ENCODE data around the gene CBX4. TPM values are rescaled to one million over a fixed set of nuclear protein-coding genes. Genes with fewer than 3 reads are reported as not detected.

The CBX4 gene
- total and polyA plus RNA-seq, 3 experiments from 2014 or later = 9.8 to 12.2 (median 12.1) TPM

DNA sequence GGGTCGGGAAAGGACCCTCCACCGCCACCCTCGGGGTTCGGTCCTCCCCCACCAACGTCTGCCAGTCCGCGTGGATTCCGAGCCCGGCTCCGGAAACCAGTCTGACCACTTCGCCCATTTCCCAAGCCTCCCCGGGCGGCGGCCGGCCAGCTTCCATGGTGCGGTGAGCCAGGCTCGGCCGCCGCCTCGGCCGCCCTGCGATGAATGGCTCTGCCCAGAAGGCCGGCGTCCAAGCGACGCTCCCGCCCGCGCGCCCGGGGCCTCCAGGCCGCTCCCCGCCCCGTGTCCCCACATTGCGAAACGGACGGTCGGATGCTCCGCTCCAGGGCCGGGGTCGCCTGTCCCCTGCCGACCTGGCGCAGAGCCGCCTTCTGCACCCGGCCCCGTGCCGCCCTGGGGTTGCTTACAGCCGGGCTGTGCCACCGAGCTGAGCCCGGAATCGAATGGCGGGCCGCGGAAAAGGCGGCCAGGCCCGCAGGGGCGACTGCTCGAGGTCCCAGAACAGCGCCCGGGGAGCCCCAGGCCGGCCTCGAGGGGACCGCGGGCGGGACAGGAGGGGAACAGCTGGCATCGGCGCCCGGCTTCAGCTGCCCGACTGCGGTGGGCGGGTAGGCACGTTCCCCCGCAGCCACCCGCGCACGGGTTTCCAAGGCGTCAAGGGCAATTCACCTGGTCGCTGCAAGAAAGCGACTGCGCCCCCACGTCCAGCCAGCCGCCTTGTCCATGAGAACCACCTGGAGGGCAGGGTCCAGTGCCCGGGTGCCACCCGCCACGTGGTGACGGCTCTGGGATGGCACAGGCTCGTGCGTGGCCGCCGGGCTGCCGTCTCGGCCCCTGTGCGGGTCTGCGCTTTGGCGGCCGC lies 24.0 kb downstream of the CBX4 start:
- Histone ChIP-seq H3K27ac (ENCODE audit: low read depth, low read length) (no peak overlapping the region), H3K27me3 (ENCODE audit: insufficient read depth, low read length, poor library complexity, severe bottlenecking) (peaks cover 48% of the 10 kb centered on the region), H3K4me1 (ENCODE audit: insufficient read depth, low read length) (peaks cover 34% of the 10 kb centered on the region), H3K36me3 (ENCODE audit: insufficient read depth, low read length) (no peaks in the 10 kb centered on the region), H3K4me3 (ENCODE audit: low read length) (no peak overlapping the region), H3K9me3 (ENCODE audit: low read length) (no peaks in the 10 kb centered on the region)
- peaks cover 36 to 40% of the 10 kb centered on the region in 2 donors for H3K27me3 Mint-ChIP-seq
- DNase-seq = no peak
- H3K9me3 Mint-ChIP-seq = no peaks in the 10 kb centered on the region
- ChIA-PET POLR2A (no interaction called here), CTCF (interaction anchor here (1.3 kb wide), 1 partner anchor 21 kb away, joined by 3 read pairs; no protein-coding TSS in a partner anchor)
- H3K27ac Mint-ChIP-seq = no peak overlapping the region
- peaks cover 24 to 31% (median 25%) of the 10 kb centered on the region in 3 donors for H3K4me1 Mint-ChIP-seq
- H3K4me3 Mint-ChIP-seq = no peak overlapping the region
- H3K36me3 Mint-ChIP-seq = no peaks in the 10 kb centered on the region

- Mint-ChIP-seq H3K9me3 (no peaks in the 10 kb centered on the region), H3K27ac (peak overlapping the region in 2 of 8 donors; percentile 43), H3K4me1 (peaks cover 24 to 31% (median 25%) of the 10 kb centered on the region in 3 donors), H3K27me3 (peaks cover 39 to 40% of the 10 kb centered on the region in 2 donors), H3K36me3 (no peaks in the 10 kb centered on the region), H3K4me3 (peak overlapping the region; percentile 33 to 86 (median 58))
- peaks cover 49% of the 10 kb centered on the region for H3K27me3 ChIP-seq (ENCODE audit: insufficient read depth, low read length, poor library complexity, severe bottlenecking)
- CTCF ChIA-PET = interaction anchor here (1.3 kb wide), 1 partner anchor 22 kb away, joined by 3 read pairs; no protein-coding TSS in a partner anchor
- no peak for DNase-seq
- no peaks in the 10 kb centered on the region for H3K36me3 ChIP-seq (ENCODE audit: insufficient read depth, low read length)
- H3K27ac ChIP-seq (ENCODE audit: low read depth, low read length) = no peak overlapping the region
- H3K4me3 ChIP-seq (ENCODE audit: low read length) = no peak overlapping the region
- H3K9me3 ChIP-seq (ENCODE audit: low read length) = no peaks in the 10 kb centered on the region
- peaks cover 34% of the 10 kb centered on the region for H3K4me1 ChIP-seq (ENCODE audit: insufficient read depth, low read length)
- POLR2A ChIA-PET = interaction anchor here (1.8 to 2.0 kb wide), 3 partner anchors 10 to 22 kb away, joined by 7 to 17 read pairs (median 7); partner anchors contain the start of gene CBX8
Measured at GRCh38 chr17:79814127-79814973, 24.9 kb downstream of the CBX4 start.

DNA sequence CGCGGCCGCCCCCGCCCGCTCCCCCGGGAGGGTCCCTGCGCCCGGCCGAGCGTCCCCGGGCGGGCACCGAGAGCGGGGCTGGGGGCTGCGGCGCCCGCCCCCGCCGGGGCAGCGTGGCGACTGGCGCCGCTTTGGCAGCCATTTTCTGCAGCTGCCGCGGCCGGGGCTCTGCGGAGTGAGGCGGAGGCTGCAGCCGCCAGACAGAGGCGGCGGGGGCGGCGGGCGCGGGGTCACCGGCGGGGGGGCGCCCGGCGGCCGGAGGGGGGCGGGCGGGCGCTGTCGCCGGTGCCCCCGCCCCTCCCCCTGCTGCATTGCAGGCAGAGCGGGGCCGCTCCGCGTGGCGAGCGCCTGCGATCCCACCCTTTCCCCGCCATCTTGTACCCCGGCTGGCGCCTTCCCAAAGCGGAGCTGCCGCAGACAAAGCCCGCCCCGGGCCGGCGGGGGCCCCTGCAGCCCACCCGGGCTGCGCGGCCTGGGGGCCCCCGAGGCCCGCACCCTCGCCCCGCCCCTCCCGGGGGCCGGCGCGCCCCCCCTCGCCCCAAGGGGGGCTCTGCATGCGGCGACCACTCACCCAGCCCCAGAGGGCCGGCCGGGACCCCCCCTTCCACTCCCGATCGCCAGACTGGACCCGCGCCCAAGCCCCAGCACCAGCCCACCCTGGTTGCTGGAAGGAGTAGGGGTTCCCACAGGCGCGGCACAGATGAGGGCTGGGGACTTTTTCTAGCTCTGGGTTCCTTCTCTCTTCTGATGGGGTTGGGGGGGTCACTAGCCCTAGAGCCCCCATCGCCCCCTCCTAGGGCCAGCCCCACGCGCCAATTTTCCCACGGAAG lies 25.7 kb downstream of the CBX4 start:
- Histone ChIP-seq H3K27me3 (ENCODE audit: insufficient read depth, low read length, poor library complexity, severe bottlenecking) (peaks cover 58% of the 10 kb centered on the region), H3K9me3 (ENCODE audit: low read length) (no peaks in the 10 kb centered on the region), H3K27ac (ENCODE audit: low read depth, low read length) (no peak overlapping the region), H3K36me3 (ENCODE audit: insufficient read depth, low read length) (no peaks in the 10 kb centered on the region), H3K4me1 (ENCODE audit: insufficient read depth, low read length) (peaks cover 34% of the 10 kb centered on the region), H3K4me3 (ENCODE audit: low read length) (no peak overlapping the region)
- Mint-ChIP-seq H3K27me3 (peaks cover 44 to 48% of the 10 kb centered on the region in 2 donors), H3K4me1 (peaks cover 26 to 35% (median 29%) of the 10 kb centered on the region in 3 donors), H3K4me3 (peak overlapping the region in 1 of 7 donors; percentile 58), H3K36me3 (no peaks in the 10 kb centered on the region), H3K27ac (no peak overlapping the region), H3K9me3 (no peaks in the 10 kb centered on the region)
- ChIA-PET POLR2A (interaction anchor here (1.8 to 3.2 kb wide), 4 partner anchors 9 to 27 kb away, joined by 7 to 41 read pairs (median 12); partner anchors contain the start of genes CBX4 and CBX8), CTCF (interaction anchor here (1.3 to 3.3 kb wide), 3 partner anchors 15 to 27 kb away, joined by 3 to 24 read pairs (median 23); partner anchors contain the start of genes CBX4 and CBX8)
- no peak for DNase-seq

GRCh38 chr17:79812353-79813258 lies 26.6 kb downstream of the CBX4 start:
- ChIA-PET POLR2A (interaction anchor here (0.5 to 3.2 kb wide), 8 partner anchors 8 to 66 kb away, joined by 3 to 41 read pairs (median 6); partner anchors contain the start of genes CBX4 and CBX8), CTCF (interaction anchor here (1.0 to 3.3 kb wide), 5 partner anchors 14 to 179 kb away, joined by 3 to 24 read pairs (median 4); partner anchors contain the start of genes CBX4 and CBX8)
- peaks cover 34% of the 10 kb centered on the region for H3K4me1 ChIP-seq (ENCODE audit: insufficient read depth, low read length)
- H3K36me3 Mint-ChIP-seq = no peaks in the 10 kb centered on the region
- H3K9me3 Mint-ChIP-seq = no peaks in the 10 kb centered on the region
- peaks cover 67% of the 10 kb centered on the region for H3K27me3 ChIP-seq (ENCODE audit: insufficient read depth, low read length, poor library complexity, severe bottlenecking)
- no peak overlapping the region for H3K27ac ChIP-seq (ENCODE audit: low read depth, low read length)
- H3K4me1 Mint-ChIP-seq = peaks cover 26 to 35% (median 29%) of the 10 kb centered on the region in 3 donors
- peak overlapping the region; percentile 62 to 82 (median 73) for H3K4me3 Mint-ChIP-seq
- peaks cover 52 to 53% of the 10 kb centered on the region in 2 donors for H3K27me3 Mint-ChIP-seq
- H3K36me3 ChIP-seq (ENCODE audit: insufficient read depth, low read length) = no peaks in the 10 kb centered on the region
- H3K27ac Mint-ChIP-seq = peak overlapping the region in 3 of 8 donors; percentile 21 to 69 (median 60)
- H3K9me3 ChIP-seq (ENCODE audit: low read length) = no peaks in the 10 kb centered on the region
- no peak for DNase-seq
- H3K4me3 ChIP-seq (ENCODE audit: low read length) = no peak overlapping the region

GRCh38 chr17:79811868-79812352 lies 27.3 kb downstream of the CBX4 start:
- Histone ChIP-seq H3K4me1 (ENCODE audit: insufficient read depth, low read length) (peaks cover 34% of the 10 kb centered on the region), H3K9me3 (ENCODE audit: low read length) (no peaks in the 10 kb centered on the region), H3K27me3 (ENCODE audit: insufficient read depth, low read length, poor library complexity, severe bottlenecking) (peaks cover 74% of the 10 kb centered on the region), H3K27ac (ENCODE audit: low read depth, low read length) (no peak overlapping the region), H3K36me3 (ENCODE audit: insufficient read depth, low read length) (no peaks in the 10 kb centered on the region), H3K4me3 (ENCODE audit: low read length) (no peak overlapping the region)
- DNase-seq = no peak
- peaks cover 56 to 59% of the 10 kb centered on the region in 2 donors for H3K27me3 Mint-ChIP-seq
- ChIA-PET CTCF (interaction anchor here (1.0 to 3.3 kb wide), 5 partner anchors 13 to 180 kb away, joined by 3 to 24 read pairs (median 4); partner anchors contain the start of genes CBX4 and CBX8), POLR2A (interaction anchor here (0.5 to 3.2 kb wide), 7 partner anchors 8 to 65 kb away, joined by 3 to 41 read pairs (median 4); partner anchors contain the start of genes CBX4 and CBX8)
- peak overlapping the region; percentile 62 to 82 (median 66) for H3K4me3 Mint-ChIP-seq
- H3K4me1 Mint-ChIP-seq = peaks cover 26 to 35% (median 29%) of the 10 kb centered on the region in 3 donors
- no peaks in the 10 kb centered on the region for H3K9me3 Mint-ChIP-seq
- H3K36me3 Mint-ChIP-seq = no peaks in the 10 kb centered on the region
- H3K27ac Mint-ChIP-seq = peak overlapping the region in 2 of 8 donors; percentile 60 to 69

DNA sequence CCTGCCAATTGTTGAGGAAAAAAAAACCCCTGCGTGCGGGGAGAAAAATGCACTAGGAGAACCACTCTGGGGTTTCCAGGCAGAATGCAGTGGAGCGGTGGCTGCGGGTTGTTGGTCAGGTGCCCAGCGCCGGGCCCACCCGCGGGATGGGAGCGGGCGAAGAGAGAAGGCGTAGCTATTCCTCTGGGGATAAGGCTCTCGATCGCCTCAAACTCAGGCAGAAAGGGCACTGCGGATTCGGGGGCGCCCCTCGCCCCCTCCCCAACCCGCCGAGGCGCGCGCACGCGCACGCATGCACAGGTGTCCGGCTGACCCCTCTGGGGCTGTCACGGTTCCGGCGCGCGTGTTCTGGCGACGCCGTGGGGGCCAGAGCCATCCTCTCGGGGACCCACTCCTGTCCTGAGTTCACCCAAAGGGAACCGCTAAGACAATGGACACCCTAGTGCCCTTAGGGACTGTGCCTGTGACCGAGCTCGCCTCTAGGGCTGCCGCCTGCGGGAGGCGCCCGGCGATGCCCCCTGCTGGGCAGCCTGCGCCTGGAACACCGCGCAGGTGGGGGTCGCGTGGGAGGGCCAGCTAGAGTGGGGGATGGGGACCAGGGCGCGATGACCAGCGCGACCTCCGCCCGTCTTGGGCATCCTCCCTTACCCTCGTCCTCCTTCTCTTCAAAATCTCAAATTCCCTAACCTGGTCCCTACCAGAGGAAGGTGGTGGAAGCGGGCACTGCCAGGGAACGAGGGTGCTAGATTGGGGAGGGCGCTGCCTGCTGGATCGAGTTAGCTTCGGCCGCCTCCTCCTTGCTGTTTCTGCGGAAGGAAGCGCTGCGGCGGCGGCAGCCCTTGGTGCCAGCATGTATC lies 28.0 kb downstream of the CBX4 start:
- ChIA-PET POLR2A (interaction anchor here (0.5 to 3.2 kb wide), 4 partner anchors 14 to 64 kb away, joined by 3 to 41 read pairs (median 6); partner anchors contain the start of genes CBX4 and CBX8), CTCF (interaction anchor here (1.0 to 3.3 kb wide), 5 partner anchors 12 to 181 kb away, joined by 3 to 24 read pairs (median 4); partner anchors contain the start of genes CBX4 and CBX8)
- H3K9me3 Mint-ChIP-seq = no peaks in the 10 kb centered on the region
- H3K27ac Mint-ChIP-seq = peak overlapping the region in 3 of 8 donors; percentile 21 to 93 (median 66)
- no peaks in the 10 kb centered on the region for H3K36me3 ChIP-seq (ENCODE audit: insufficient read depth, low read length)
- no peak overlapping the region for H3K4me3 ChIP-seq (ENCODE audit: low read length)
- H3K36me3 Mint-ChIP-seq = no peaks in the 10 kb centered on the region
- peak overlapping the region in 6 of 7 donors; percentile 34 to 83 (median 66) for H3K4me3 Mint-ChIP-seq
- peaks cover 25 to 34% (median 29%) of the 10 kb centered on the region in 3 donors for H3K4me1 Mint-ChIP-seq
- H3K27ac ChIP-seq (ENCODE audit: low read depth, low read length) = no peak overlapping the region
- DNase-seq = peak in 1 of 5 donors; percentile 36
- H3K27me3 Mint-ChIP-seq = peaks cover 56 to 59% of the 10 kb centered on the region in 2 donors
- H3K4me1 ChIP-seq (ENCODE audit: insufficient read depth, low read length) = peaks cover 34% of the 10 kb centered on the region
- peaks cover 74% of the 10 kb centered on the region for H3K27me3 ChIP-seq (ENCODE audit: insufficient read depth, low read length, poor library complexity, severe bottlenecking)
- no peaks in the 10 kb centered on the region for H3K9me3 ChIP-seq (ENCODE audit: low read length)
